Ramos (cell line): ENCODE measurements around the gene LRRIQ3.

Experiments used
- in situ Hi-C: fragments of 300-500 bp; cut with MboI; formaldehyde crosslinking; loops from one replicate; pipeline ENCODE4 v1.14.3; 2022; ENCODE audit warnings: low sequenced_read_pairs; ENCODE audit not compliant: unreplicated experiment

Gene LRRIQ3

DNA sequence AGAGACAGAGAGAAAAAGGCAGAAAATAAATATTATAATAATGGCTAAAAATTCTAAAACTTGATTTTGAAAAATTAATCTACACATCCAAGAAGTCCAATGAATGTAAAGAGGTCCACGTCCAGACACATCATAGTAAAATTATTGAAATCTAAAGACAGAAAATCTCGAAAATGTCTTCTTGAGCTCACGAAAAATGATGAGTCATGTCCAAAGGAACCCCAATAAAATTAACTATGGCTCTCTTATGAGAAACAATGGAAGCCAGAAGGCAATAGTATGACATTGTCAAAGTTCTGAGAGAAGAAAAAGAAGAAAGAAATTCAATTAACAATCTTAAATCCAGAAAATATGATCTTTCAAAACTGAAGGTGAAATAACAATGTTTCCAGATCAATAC lies 84.6 kb downstream of the LRRIQ3 start:
- in situ Hi-C loops = no loop called here

DNA sequence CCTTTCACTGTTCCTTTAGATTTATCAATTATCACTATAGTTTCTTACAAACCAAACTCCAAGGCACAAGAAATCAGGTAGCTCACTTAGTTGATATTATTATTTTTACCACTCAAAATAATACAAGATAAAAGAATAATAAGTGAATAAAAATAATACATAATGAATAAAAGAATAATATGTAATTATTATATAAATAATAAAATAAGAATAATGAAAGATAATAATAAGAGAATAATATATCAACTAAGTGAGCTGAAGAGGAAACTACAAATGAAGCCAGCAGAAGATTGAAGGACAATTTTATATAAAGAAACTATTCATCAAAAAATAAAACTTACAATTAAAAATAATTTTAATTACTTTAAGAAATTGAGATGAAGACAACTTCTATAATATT lies 90.6 kb downstream of the LRRIQ3 start:
- in situ Hi-C loops = no loop called here

DNA sequence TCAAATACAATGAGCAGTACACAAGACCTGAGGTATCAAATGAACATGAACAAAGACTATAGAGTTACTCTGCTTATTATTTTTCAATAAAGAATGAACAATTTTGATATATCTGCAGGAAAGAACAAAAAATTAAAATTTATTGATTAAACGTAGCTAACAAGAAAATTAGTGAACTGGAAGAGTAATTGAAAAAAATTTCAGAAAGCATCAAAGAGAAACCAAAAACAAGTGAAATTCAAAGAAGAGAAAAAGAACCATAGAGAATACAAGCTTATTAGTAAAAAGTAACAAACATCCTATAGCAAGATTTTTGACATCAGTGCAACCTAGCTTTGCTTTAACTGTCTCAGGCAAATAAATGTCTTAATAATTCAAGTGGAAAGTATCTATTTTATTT lies 106.6 kb downstream of the LRRIQ3 start:
- in situ Hi-C loops = no loop called here

DNA sequence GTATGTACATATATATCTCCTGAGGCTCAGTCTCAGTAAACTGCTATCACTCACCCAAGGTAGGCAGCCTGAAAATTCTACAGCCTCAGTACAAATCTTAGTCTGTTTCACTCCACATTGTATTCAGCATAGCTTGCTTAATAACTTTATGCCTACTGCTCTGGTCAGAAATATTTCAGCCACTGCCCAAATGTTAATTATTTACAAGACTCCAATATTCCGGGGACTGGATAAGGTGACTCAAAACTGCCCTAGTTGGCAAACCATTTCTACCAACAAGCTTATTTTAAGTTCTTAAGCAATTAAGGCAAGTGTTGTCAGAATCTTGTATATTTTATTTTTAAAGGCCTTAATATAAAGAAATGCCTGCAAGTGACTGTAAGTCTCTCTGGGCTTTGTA lies 114.8 kb downstream of the LRRIQ3 start:
- in situ Hi-C loops = no loop called here

DNA sequence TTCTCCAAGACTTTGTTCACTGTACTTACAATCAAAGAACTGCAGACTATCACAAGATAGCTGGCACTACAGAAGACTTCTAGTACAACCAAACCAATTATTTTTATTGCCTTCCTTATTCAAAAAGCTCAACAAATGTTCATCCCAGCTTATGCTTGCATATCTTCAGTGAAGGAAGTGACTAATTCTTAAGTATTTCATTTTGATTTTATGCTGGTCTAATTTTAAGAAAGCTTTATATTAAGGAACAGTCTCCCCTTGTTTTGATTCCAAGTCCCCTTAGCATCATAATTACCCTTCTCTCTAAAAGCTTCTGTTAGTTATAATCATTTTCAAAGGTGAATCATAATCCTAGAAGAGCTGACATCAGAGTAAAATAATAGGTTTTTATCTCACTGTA lies 132.9 kb downstream of the LRRIQ3 start:
- in situ Hi-C loops = no loop called here

DNA sequence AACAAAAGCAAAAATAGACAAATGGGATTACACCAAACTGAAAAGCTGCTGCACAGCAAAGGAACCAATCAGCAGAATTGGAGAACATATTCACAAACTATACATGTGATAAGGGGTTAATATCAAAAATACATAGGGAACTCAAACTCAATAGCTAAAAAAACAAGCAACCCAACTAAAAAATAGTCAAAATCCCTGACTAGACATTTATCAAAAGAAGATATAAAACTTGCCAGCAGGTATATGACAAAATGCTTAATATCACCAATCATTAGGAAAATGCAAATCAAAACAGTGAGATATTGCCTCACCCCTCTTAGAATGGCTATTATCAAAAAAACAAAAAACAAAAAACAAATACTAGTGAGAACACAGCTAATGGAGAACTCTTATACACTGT lies 140.3 kb downstream of the LRRIQ3 start:
- in situ Hi-C loops = no loop called here

DNA sequence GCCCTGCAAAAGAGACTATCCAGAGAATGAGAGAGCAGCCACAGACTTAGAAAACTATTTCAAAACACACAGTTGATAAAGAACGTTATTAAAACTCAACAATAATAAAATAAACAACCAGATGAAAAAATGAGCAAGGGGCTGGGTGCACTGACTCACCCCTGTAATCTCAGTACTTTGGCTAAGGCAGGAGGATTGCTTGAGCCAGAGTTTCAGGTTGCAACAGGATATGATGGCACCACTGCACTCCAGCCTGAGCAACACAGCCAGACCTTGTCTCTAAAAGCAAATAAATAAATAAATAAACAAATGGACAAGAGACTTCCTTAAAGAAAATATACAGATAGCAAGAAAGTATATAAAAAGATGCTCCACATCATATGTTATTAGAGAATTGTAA lies 144.6 kb downstream of the LRRIQ3 start:
- in situ Hi-C loops = no loop called here

DNA sequence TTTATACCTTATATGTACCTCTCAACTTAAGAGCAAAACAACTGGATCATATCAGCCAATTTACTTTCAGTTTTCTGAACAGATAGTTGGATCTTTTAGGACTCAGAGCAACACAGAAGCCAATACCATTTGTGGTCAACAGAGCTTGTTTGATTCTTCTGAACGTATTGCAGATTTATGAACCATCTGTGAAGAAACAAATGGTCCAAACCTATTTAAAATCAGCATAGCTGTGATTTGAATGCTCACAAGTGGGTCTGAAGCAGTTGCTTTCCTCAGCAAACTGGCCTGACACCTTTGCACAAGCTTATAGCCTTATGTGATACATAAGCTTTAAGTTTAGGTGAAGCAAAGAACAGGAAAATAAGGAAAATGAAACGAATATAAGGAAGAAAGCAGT lies 147.6 kb downstream of the LRRIQ3 start:
- in situ Hi-C loops = no loop called here

DNA sequence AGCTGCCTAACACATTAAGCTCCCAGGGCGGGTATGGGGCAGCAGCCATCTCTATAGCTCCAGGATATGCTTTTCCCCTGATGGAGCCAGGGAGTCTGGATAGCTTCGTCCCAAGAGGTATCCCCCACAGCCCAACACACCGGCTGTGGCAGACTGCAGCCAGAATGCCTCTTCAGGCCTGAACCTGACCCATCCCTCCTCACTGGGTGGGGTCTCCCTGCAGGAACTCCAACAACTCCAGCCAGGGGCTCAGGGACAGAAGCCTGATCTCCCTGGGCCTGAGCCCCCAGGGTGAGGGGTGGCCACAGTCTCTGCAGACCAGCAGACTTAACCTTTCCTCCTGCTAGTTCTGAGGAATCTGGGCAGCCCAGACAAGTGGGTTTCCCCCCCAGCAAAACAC lies 159.9 kb downstream of the LRRIQ3 start:
- in situ Hi-C loops = no loop called here

DNA sequence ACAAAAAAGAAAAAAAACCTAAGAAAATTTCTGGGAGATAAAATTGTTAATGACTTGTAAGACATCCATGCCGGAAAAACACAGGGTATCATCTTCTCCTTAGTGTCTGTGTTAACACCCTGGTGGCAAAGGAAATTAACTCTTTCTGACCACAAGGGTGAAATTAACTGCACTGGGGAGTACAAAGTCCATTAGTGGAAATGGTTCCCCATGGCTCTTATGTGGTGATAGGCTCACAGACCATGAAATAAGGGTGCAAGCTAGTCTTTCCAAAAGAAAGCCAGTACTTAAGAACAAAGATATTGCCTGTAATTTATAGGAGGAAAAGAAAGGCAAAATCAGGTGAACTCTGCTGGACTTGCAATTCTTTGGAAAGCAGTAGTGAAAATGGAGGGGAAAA lies 185.4 kb downstream of the LRRIQ3 start:
- in situ Hi-C loops = no loop called here

DNA sequence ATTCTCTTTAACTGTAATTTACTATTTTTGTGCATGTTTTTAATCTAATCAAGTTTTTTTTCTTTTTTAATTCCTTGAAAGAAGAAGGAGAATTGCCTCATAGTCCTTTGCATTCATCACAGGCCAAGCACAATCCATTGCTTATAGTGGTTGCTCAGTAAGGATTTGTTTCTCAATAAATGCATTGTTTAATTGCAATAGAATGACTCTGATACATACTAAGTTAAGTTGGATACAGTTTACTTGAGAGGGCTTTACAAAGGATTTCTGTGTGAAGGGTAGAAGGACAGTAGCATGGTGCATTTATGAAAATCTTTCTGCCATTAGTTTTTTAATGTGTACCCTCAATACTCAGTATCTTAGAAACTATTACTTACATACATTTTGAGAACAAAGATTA lies 186.2 kb downstream of the LRRIQ3 start:
- in situ Hi-C loops = no loop called here

DNA sequence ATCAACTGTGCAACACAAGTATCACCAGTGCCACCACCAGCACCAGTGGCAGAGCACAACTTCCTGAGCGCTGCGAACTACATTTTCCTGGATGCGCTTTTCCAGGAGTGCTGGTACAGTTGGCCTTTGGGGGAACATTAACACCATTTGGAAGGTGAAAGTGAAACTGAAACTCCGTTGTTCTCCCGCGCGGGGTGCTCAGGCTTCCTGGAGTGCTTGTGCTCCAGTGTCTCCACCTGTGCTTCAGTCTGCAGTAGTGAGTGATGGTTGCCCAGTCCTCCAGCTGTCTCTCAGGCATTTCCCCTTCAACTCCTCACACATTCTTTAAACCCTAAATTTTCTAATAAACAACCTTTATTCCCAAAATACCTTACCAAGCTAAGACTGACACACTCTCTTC lies 187.8 kb downstream of the LRRIQ3 start:
- in situ Hi-C loops = no loop called here

DNA sequence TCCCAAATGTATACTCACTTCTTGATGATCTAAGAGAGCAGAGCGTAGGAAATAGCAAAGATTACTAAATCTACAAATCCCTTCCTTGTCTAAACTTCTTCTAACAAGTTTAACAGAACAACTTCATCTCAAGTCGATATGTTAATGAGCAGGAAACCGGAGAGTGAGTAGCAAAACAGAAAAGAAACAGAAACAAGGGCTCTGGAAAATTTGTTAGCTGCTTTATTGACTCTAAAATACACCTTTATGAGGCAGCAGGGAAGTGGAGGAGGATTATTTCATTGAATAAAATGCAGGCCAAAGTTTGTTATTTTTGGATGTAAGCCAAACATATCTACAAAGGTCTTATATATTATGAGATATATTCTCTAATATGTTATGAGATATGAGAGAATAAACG lies 192.4 kb downstream of the LRRIQ3 start:
- in situ Hi-C loops = no loop called here

DNA sequence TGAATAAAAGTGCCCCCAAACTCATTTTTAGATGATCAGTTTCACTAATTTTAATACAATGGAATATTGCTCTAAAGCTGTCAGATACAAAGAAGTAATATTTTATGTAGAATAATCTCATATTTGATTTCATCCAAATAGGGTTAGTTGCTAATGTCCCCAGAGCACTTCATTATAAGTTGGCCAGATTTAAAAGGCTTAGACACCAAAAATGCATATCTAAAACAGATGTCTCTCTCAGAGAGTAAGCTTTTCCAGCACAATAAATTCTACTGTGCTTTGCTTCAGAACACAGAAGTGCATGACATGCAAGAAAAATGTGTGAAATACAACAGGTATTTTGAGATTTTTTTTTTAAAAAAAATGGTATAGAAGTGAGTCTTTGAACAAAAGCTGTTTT lies 194.2 kb downstream of the LRRIQ3 start:
- in situ Hi-C loops = no loop called here

DNA sequence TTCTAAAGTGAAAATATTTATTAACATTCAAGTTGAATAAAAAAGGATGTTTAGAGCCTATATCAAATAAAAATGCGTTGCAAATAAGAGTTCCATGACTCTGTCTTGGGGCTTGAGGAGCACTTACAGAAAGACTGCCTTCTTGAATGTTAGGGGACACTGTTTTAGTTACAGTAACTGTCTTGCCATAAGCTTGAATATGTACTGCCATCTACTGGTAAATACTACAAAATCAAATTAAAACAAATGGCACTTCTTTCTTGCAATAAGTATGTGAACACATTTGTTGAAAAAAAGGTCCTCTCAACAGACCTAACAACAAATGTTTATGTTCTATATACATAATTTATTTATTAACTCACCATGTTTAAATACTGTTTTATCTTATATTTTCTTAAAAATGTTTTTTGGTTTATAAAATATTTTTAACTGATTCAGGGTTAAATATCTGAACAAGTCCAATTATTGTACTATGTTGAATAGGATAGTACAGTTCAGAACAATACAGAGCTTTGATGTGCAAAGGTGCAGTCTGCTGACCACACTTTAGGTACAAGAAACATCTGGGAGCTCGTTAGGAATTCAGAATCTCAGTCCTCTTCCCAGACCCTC lies 199.5 kb downstream of the LRRIQ3 start:
- in situ Hi-C loops = no loop called here

DNA sequence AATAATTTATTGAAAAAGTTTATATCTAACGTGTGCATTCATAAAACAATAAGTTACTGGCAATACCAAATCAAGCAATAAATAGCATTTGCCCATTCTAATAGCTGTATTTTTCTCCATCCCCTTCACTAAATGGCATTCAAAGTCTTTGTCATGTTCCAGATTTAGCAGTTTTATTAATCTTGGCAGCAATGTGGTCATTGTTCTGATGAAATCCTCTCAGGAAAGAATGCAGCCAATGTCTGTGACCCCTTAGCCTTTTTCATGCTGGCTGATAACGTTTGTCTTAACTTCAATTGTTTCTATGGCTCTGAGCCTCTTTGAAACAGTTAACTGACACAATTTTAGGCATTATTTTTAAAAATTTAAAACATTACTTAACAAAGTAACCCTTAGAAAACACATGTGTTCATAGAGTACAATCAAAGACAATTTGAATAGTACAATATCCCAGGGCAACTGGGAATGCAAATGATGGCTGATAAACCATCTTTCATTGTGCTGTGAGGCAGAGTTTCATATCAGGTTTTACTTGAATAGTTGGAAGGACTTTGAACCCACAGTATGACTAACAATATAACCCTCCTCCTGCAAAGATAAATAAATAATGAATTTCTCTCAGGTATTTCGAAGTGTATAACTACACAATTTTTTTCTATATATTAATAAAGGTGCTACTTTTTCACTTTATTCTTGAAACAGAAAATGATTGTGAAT lies 217.5 kb downstream of the LRRIQ3 start:
- in situ Hi-C loops = no loop called here

DNA sequence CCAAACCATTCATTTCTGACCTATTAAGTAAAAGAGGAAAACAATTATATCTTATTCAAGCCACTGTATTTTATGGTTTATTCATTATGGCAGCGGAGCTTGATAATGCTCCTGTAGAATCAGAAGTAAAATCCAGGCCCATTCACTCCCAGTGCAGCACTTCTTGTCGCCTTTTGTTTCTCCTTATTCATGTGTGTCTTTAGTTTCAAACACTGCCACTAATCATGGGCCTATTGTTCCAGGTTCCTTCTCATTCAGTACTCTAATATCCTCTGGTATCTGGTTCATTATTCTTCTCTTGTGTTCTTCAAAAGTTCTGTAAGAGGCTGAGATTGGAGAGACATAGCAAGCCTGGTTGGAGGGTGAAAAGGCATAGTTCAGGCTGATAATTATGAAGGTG lies 218.3 kb downstream of the LRRIQ3 start:
- in situ Hi-C loops = no loop called here

DNA sequence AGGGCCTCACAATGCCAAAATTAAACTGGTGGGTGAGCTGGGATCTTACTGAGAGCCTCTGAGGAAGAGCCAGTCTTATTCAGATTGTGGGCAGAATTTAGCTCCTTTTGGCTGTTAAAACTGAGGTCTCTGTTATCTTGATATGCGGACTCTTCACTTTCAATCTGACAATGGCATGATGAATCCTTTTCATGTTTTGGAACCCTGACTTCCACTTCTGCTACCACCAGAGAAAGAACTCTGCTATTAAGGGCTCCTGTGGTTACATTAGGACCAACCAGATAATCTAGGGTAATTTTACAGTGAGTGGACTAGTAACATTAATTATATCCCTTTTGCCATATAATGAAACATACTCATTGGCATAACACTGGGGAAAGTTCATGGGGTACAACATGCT lies 219.0 kb downstream of the LRRIQ3 start:
- in situ Hi-C loops = no loop called here
